Activated CD4-positive, alpha-beta T cell treated with anti-CD3 and anti-CD28 coated beads, Interleukin-2, Interleukin-6, amounts not matched to agents 100 ng/mL and 50 ng/mL, durations not matched to agents 16 hours and 8 hours (primary cell): Measurements from ENCODE around the gene PTCH1.

Source experiments
- DNase-seq: peaks from one replicate; pipeline ENCODE4 v3.0.0-alpha.2; 2020

Gene PTCH1

GRCh38 chr9:95437559-95437958 is 79.2 kb downstream of the PTCH1 start:
- no peak for DNase-seq

DNA sequence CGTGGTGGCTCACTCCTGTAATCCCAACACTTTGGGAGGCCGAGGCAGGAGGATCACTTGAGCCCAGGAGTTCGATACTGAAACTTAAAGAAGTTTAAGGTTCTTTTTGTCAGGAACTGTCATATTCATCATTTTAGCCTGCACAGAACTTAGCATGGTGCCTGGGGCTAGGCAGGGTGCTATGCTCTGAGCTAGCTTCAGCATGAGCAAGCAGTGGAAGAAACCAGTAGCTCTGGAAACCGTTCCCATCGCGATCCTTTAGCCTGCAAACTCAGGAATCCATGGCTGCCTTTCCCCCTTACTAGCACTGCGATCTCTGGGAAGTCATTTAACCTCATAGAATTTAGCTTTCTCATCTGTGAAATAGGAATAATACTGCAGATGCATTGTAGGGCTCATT is 80.4 kb downstream of the PTCH1 start:
- no peak for DNase-seq

DNA sequence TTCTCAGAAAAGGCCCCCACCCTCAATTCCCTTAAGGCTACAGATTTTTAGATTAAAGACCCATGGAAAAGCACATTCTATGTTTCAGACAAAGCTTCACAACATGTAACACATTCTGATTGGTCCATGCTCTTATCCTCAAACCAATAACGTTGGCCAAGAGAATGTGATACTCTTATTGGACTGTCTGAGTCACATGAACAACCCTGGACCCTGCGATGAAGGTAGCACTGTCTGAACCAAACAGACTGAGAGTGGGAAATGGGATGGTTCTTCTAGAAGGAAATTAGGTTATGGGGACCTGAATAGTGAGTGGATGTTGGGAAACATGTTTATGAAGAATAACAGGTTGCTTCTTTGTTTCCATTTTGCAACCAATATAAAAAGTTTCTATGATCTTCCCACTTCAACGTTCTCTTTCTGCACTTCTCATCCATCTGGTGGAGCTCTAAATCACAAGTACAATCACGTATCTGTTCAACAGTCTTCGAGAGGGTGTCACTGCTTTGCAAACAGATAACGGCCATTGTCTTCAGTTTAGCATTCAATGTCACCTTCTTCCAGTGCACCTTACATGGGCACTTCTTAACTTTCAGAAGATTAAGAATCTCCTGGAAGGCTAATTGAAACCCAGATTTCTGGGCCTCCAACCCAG is 81.6 kb downstream of the PTCH1 start:
- no peak for DNase-seq

GRCh38 chr9:95434116-95435073 is 82.4 kb downstream of the PTCH1 start:
- no peak for DNase-seq

GRCh38 chr9:95433096-95433819 is 83.5 kb downstream of the PTCH1 start:
- no peak for DNase-seq

- DNase-seq, result no peak
Observed at GRCh38 chr9:95431286-95431685, 85.5 kb downstream of the PTCH1 start.

- DNase-seq, result no peak
Observed at GRCh38 chr9:95429948-95430620, 86.7 kb downstream of the PTCH1 start.

- DNase-seq, result no peak
Observed at GRCh38 chr9:95429096-95429495, 87.7 kb downstream of the PTCH1 start.

DNA sequence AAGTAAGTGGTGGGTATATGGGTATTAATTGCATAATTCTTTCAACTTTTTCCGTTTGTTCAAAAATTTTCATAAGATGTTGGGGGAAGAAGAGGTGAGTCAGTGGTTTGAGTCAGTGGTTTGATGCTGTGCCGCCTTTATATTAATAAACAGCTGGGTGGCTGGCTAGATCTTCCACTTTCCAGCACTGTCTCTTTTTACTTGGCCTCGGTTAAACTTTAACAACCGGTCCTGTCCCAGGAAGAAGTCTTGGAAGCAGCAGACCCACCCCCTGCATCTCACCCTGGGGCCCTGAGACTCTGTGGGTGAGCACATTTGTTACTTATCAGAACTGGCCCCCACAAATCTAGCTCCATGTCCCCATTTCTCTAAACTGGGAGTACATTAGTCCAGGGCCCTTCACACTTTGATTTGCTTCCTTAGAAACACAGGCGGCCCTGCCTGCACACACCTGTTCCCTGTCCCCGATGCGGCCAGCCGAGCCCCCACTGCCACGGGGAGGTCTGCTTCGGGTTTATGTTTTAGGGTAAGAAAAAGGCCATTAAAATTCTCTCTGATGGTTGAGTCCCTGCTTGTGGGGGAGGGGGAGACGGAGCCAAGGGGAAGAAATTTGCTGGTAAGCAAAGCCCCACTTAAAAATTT is 90.7 kb downstream of the PTCH1 start:
- peak; percentile 4 for DNase-seq

GRCh38 chr9:95422650-95423049 is 94.1 kb downstream of the PTCH1 start:
- no peak for DNase-seq

GRCh38 chr9:95420518-95420917 is 96.3 kb downstream of the PTCH1 start:
- DNase-seq, result no peak

- DNase-seq, result no peak
Observed at GRCh38 chr9:95419444-95419843, 97.3 kb downstream of the PTCH1 start.

DNA sequence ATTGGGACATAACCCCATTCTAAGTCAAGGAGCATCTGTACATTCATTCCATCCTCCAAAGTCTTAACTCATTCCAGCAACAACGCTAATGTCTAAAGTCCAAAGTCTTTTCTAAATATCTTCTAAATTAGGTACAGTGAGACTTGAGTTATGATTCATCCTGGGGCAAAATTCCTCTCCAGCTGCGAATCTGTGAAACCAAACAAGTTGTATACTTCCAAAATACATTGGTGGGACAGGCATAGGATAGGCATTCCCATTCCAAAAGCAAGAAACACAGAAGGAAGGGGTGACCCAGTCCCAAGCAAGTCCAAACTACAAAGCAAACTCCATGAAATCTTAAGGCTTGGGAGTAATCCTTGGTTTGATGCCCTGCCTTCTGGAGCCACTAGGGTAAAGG is 101.6 kb downstream of the PTCH1 start:
- DNase-seq, result no peak

DNA sequence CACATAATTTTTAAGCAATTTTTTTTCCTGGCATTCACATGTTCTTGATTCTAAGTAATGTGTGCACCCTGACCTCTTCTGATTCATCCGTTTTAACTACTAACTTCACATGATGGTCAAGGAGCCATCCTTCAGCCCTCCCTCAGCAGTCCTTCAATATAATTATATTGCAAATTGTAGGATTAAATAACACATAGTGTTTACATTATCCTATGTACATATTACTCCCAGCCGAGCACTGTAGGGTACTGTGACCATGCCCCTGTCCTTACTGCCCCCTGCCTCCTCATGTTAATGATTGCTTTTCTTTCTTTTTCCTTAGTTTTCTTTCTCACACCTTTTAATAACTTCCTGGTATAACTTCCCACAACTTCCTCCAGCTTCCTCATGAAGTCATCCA is 103.0 kb downstream of the PTCH1 start:
- DNase-seq, result no peak

- no peak for DNase-seq
Observed at GRCh38 chr9:95411054-95411892, 105.5 kb downstream of the PTCH1 start.

DNA sequence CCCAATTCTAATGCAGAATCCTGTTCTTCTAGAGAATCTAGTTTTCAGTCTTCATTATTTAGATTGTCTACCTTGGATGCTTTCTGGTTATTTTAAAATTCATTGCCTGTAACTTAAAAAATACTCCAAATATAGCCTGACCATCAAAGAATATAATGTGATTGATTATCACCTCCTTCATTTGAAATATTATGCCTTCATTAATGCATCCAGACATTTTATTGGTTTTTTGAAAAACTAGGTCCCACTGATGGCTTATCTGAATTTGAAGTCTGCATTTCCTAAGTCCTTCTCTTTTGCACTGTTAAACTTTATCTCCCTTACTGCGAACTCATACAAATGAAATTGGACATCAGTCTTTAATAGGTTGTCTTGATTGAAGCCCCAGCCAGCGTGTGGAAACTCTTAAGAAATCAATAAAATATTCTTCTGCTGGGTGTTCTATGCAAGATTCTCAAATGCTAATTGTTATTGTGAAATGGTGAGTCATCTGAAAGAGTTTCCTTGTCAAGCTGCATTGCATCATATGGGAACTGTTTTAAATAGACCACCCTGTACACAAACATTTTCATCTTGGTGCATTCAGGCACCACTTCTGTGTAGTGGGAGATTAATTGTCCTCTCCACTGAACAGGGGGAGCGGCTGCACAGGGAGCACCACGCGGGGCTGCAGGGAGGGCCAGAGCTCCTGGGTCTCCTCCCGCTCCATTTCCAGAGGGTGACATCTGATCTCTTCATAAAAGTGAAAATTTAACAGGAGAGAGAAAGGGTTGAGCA is 106.9 kb downstream of the PTCH1 start:
- DNase-seq, result no peak

GRCh38 chr9:95407524-95407923 is 109.2 kb downstream of the PTCH1 start:
- DNase-seq, result no peak

DNA sequence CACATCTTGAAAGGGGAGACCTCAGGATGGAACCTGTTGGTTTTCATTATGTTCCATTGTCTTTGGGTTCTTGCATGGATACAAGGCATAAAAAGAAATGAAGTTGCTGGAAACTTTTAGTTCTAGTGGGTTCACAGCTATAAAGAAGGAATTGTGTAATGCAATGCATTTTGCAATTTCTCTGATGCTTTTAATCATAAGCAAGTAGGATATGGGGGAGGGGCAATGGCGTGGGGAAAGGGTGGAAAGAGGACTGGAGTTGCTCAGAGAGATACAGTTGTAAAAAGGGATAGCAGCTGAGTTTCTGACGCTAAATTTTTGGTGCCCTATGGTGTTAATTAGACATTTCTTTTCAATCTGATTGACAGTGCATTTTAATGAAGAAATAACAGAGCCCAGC is 110.7 kb downstream of the PTCH1 start:
- DNase-seq, result no peak

DNA sequence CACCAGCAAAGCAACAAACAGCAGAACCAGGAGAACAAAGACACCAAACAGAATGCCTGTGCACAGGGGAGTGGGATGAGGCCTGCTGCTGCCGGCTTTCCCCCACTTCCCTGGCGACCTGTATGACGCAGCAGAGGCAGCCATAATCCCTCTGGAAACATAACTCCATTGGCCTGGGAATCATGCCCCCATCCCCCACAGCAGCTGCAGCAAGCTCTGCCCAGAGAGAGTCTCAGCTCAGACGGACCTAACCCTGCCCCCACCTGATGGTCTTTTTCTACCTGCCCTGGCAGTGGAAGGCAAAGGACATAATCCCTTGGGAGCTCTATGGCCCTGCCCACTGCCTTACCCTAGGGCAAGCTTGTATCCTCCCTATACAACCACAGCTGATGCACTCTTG is 117.5 kb downstream of the PTCH1 start:
- DNase-seq, result no peak
